Fibroblast of lung (primary cell): ENCODE measurements around the gene ERGIC3. TPM values are rescaled to one million over a fixed set of nuclear protein-coding genes. Genes with fewer than 3 reads are reported as not detected.
A peak's percentile ranks its signal among the peaks of the same experiment; 100 is the strongest.

Source experiments
- DNase-seq, 2 donors: peaks; one replicate each; pipeline versions ENCODE4 v3.0.0 to v3.0.0-alpha.2; 2010; ENCODE audit warnings: low read depth in 2 of 2
- H2AFZ ChIP-seq: 2 replicates; pipeline ENCODE4 v1.5.1; 2012; ENCODE audit warnings: low read length, control low read depth, inconsistent platforms
- H3K27ac ChIP-seq: 2 replicates; pipeline ENCODE4 v1.5.1; 2011; ENCODE audit warnings: low read length, control low read depth; ENCODE audit not compliant: insufficient read depth
- H3K27me3 ChIP-seq: 2 replicates; pipeline ENCODE4 v1.5.1; 2011; ENCODE audit warnings: mild to moderate bottlenecking, low read length; ENCODE audit not compliant: control insufficient read depth, insufficient read depth
- H3K36me3 ChIP-seq: 2 replicates; pipeline ENCODE4 v1.5.1; 2011; ENCODE audit warnings: low read length; ENCODE audit not compliant: control insufficient read depth, insufficient read depth
- H3K4me1 ChIP-seq: 2 replicates; pipeline ENCODE4 v1.5.1; 2011; ENCODE audit warnings: low read length; ENCODE audit not compliant: control insufficient read depth, insufficient read depth; ENCODE audit errors: extremely low read depth
- H3K4me2 ChIP-seq: 2 replicates; pipeline ENCODE4 v1.5.1; 2011; ENCODE audit warnings: low read length, control low read depth; ENCODE audit not compliant: insufficient read depth; ENCODE audit errors: extremely low read depth
- H3K4me3 ChIP-seq, 4 experiments: fragments of 200-600 bp in 1 of 4; sonication (generic) in 1 of 4; replicated peaks in 1 of 4; 2 replicates each; pipeline ENCODE4 v1.5.1; 2011 to 2016; ENCODE audit warnings: low read length in 4 of 4, low read depth in 3 of 4, mild to moderate bottlenecking in 3 of 4, control low read depth in 2 of 4, inconsistent platforms in 1 of 4, mixed read lengths in 1 of 4; ENCODE audit not compliant: insufficient read depth in 1 of 4; ENCODE audit errors: control extremely low read depth in 1 of 4
- H3K79me2 ChIP-seq: 2 replicates; pipeline ENCODE4 v1.5.1; 2012; ENCODE audit warnings: mild to moderate bottlenecking, low read length, inconsistent platforms; ENCODE audit not compliant: control insufficient read depth, insufficient read depth
- H3K9ac ChIP-seq: 2 replicates; pipeline ENCODE4 v1.5.1; 2011; ENCODE audit warnings: mild to moderate bottlenecking, low read length, control low read depth; ENCODE audit not compliant: insufficient read depth
- H3K9me3 ChIP-seq: 2 replicates; pipeline ENCODE4 v1.5.1; 2012; ENCODE audit warnings: low read depth, low read length; ENCODE audit not compliant: control insufficient read depth, insufficient read depth
- H4K20me1 ChIP-seq: 2 replicates; pipeline ENCODE4 v1.5.1; 2011; ENCODE audit warnings: low read length; ENCODE audit not compliant: control insufficient read depth, insufficient read depth; ENCODE audit errors: extremely low read depth
- EZH2 ChIP-seq: IDR thresholded peaks from 2 replicates; pipeline ENCODE4 v1.5.1; 2012; ENCODE audit warnings: low read length, control low read depth, mild to moderate bottlenecking; ENCODE audit errors: missing control alignments
- polyA plus RNA-seq, 2 donors: library from polyadenylated mRNA; depleted of rRNA in 1 of 2; stranded (reverse) in 1 of 2; unstranded in 1 of 2; fragments of >200 nt; gene quantifications; 2 replicates each; pipeline ENCODE4 v1.2.1, GENCODE V29; 2011 to 2012; ENCODE audit warnings: missing spikeins in 1 of 2
- total RNA-seq: library from RNA; depleted of rRNA; stranded (reverse); fragments of >200 nt; gene quantifications from 2 replicates; pipeline ENCODE4 v1.2.1, GENCODE V29; 2014
- TF ChIP-seq, protein P1 (sequence below), 2 donors: IDR thresholded peaks in 1 of 2; conservative IDR thresholded peaks in 1 of 2; 1 replicate in 1 of 2; 2 replicates in 1 of 2; pipeline ENCODE4 v1.5.1; 2011 to 2012; ENCODE audit warnings: low read length in 2 of 2, control low read depth in 1 of 2, inconsistent platforms in 1 of 2, low read depth in 1 of 2, mild to moderate bottlenecking in 1 of 2

ERGIC3 gene
- total and polyA plus RNA-seq, 2 donors (not counting 1 experiment from before 2014, with no cell fraction given): 335 to 355 TPM

DNA sequence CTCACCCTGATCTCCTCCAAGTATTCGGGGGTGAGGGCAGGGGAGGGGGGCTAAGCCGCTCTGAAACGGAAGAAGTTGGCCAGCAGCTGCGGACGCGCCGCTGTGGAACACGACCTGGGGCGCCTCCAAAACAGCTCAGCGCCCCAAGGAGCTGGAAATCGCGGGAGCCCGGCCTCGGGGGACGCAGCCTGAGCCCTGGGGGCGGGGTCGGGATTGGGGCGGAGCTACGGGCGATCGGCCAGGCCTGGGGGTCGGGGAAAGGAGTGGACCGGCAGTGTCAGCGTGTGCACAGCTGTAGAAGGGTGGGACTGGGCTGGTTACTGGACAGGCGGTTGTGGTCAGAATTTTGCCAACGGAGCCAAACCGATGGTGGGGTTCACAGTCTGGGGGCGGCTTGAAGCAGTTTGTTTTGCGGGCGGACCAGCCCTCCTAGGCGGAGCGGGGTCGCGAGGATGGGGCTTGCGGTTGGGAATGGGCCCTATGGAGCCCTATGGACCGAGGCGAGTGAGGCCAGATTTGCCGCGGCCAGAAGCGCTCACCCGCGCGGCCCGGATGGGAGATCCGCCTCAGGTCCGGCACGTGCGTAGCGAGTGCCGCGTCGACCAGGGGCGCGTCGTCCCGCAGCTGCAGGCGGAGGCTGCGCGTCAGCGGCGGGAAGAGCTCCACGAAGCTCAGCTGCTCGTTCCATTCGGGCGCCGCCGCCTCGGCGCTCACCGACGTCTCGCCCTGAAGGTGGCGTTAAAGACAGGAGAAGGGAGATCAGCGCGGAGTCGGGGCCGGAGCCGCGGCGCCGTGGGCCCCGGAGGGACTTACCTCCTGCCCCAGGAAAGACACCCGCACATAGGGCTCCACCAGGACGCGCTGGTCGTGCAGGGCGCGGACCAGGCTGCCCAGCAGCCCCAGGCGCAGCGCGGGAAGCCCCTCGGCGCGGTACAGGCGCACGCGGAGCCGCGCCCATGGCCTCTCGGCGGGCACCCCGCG is 59.4 kb downstream of the ERGIC3 start:
- TF ChIP-seq EZH2: peak; percentile 78
- TF ChIP-seq, protein P1, sequence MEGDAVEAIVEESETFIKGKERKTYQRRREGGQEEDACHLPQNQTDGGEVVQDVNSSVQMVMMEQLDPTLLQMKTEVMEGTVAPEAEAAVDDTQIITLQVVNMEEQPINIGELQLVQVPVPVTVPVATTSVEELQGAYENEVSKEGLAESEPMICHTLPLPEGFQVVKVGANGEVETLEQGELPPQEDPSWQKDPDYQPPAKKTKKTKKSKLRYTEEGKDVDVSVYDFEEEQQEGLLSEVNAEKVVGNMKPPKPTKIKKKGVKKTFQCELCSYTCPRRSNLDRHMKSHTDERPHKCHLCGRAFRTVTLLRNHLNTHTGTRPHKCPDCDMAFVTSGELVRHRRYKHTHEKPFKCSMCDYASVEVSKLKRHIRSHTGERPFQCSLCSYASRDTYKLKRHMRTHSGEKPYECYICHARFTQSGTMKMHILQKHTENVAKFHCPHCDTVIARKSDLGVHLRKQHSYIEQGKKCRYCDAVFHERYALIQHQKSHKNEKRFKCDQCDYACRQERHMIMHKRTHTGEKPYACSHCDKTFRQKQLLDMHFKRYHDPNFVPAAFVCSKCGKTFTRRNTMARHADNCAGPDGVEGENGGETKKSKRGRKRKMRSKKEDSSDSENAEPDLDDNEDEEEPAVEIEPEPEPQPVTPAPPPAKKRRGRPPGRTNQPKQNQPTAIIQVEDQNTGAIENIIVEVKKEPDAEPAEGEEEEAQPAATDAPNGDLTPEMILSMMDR (conservative IDR thresholded peaks at IDR 0.05 in 1 of 2, IDR thresholded peaks at IDR 0.05 in 1 of 2; ENCODE audit: low read depth in 1 of 2, low read length in 2 of 2): peak; percentile 22 to 37
- H3K9me3 ChIP-seq: no peaks in the 10 kb centered on the region
- no peaks in the 10 kb centered on the region for H4K20me1 ChIP-seq
- no peaks in the 10 kb centered on the region for H3K36me3 ChIP-seq
- H3K79me2 ChIP-seq: no peaks in the 10 kb centered on the region
- peak overlapping the region; percentile 95 for H3K4me2 ChIP-seq
- H3K4me3 ChIP-seq: peak overlapping the region; percentile 24 to 48 (median 25)
- DNase-seq: peak; percentile 72 to 76
- peak overlapping the region; percentile 30 for H3K9ac ChIP-seq
- no peak overlapping the region for H3K27ac ChIP-seq
- H3K27me3 ChIP-seq: peaks cover 7% of the 10 kb centered on the region
- H2AFZ ChIP-seq: peak overlapping the region; percentile 41
- H3K4me1 ChIP-seq: peaks cover 6% of the 10 kb centered on the region

DNA sequence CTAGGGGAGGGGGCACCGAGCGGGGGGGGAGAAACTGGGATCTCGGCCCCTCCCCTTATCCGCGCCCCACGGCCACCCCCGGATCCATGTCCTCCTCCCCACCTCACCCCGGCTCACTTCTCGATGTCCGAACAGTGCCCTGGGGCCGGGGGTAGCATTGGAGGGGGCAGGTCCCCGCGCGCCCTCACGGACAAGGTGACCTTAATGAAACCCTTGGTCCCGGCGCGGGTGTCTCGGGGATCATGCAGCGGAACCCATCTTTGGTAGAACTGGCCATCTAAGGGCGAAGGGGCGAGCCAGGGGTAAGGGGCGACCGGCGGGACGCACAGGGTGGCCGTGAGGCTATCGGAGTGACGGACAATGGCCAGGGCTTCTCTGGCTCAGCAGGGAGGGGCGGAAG is 60.1 kb downstream of the ERGIC3 start:
- Histone ChIP-seq H3K36me3 (no peaks in the 10 kb centered on the region), H3K9me3 (no peaks in the 10 kb centered on the region), H3K4me2 (peak overlapping the region; percentile 95), H3K4me3 (peak overlapping the region in 1 of 4 experiments; percentile 48), H2AFZ (no peak overlapping the region), H3K27ac (no peak overlapping the region), H3K27me3 (peaks cover 7% of the 10 kb centered on the region), H4K20me1 (no peaks in the 10 kb centered on the region), H3K9ac (no peak overlapping the region), H3K4me1 (peaks cover 6% of the 10 kb centered on the region), H3K79me2 (no peaks in the 10 kb centered on the region)
- DNase-seq: no peak
- TF ChIP-seq EZH2: no peak
- TF ChIP-seq, protein P1 (conservative IDR thresholded peaks at IDR 0.05 in 1 of 2, IDR thresholded peaks at IDR 0.05 in 1 of 2; ENCODE audit: low read depth in 1 of 2, low read length in 2 of 2): no peak

DNA sequence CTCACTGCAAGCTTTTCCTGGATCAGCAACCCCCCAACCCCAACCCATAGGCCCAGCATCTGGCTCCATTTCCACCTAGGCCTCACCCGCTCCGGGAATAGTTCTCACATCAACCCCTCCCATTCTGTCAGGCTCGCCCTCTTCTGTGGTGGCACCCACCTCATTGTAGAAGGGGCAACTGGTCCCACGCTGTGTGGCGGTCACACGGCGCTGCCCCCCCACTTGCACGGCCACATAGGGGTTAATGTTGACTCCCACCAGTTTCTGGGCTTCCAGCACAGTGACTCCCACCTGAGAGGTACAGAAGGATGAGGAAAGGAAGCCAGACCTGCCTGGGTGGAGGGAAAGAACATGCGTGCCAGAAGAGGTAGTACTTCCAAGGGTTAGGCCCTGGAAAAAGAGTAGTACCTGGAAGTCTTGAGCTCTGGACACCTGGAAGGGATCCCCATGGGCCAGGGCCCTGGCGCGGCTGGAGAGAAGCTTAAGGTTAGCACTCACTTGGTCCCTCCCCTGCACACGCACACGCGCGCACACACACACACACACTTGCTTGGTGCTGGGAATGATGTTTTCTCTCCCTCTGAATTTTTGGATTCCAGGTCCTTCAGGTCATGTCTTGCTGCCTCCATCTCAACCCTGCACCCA is 61.1 kb downstream of the ERGIC3 start:
- H2AFZ ChIP-seq: no peak overlapping the region
- no peaks in the 10 kb centered on the region for H3K9me3 ChIP-seq
- no peak overlapping the region for H3K27ac ChIP-seq
- TF ChIP-seq, protein P1 (conservative IDR thresholded peaks at IDR 0.05 in 1 of 2, IDR thresholded peaks at IDR 0.05 in 1 of 2; ENCODE audit: low read depth in 1 of 2, low read length in 2 of 2): no peak
- TF ChIP-seq EZH2: no peak
- H4K20me1 ChIP-seq: no peaks in the 10 kb centered on the region
- H3K9ac ChIP-seq: no peak overlapping the region
- H3K4me3 ChIP-seq: no peak overlapping the region
- no peak overlapping the region for H3K4me2 ChIP-seq
- peaks cover 6% of the 10 kb centered on the region for H3K4me1 ChIP-seq
- no peak for DNase-seq
- H3K79me2 ChIP-seq: no peaks in the 10 kb centered on the region
- H3K36me3 ChIP-seq: no peaks in the 10 kb centered on the region
- peaks cover 7% of the 10 kb centered on the region for H3K27me3 ChIP-seq
